Endothelial cell of umbilical vein (primary cell): ENCODE results near the gene AGTPBP1. TPM values are rescaled to one million over a fixed set of nuclear protein-coding genes. Genes with fewer than 3 reads are reported as not detected.

Source experiments
- BruUV-seq: library from RNA; stranded (reverse); fragments of 400-500 nt; replicated peaks from 2 replicates; lab custom pipeline; 2021; lab: Mats Ljungman, UMichigan
- CTCF ChIA-PET: fragments of 300-600, 350-600 bp; sonication (Branson Sonifier 250); formaldehyde crosslinking; loops from one replicate; lab custom pipeline; 2021; ENCODE audit warnings: antibody characterized with exemption, inconsistent platforms; lab: Charles Lee
- POLR2A ChIA-PET: fragments of 300-600, 350-600 bp; sonication (Branson Sonifier 250); formaldehyde crosslinking; loops from one replicate; lab custom pipeline; 2021; ENCODE audit warnings: antibody characterized with exemption, inconsistent platforms; lab: Charles Lee
- DNase-seq: peaks from one replicate; pipeline ENCODE4 v3.0.0-alpha.2; 2011; ENCODE audit warnings: low read depth, low spot score
- FAIRE-seq: peaks from 2 replicates; lab custom pipeline; 2011; peaks lifted over from hg19 to GRCh38; lab: Jason Lieb, UNC
- H2AFZ ChIP-seq: 2 replicates; pipeline ENCODE4 v1.6.0; 2012; ENCODE audit warnings: low read depth, low read length, control low read depth, inconsistent platforms
- H3K27ac ChIP-seq: 2 replicates; pipeline ENCODE4 v1.5.1; 2011; ENCODE audit warnings: low read depth, mild to moderate bottlenecking, control low read depth, low read length, moderate library complexity; ENCODE audit not compliant: insufficient read depth
- H3K27me3 ChIP-seq, 2 experiments: 2 replicates each; pipeline versions ENCODE4 v1.6.0 to v1.6.1; 2011; ENCODE audit warnings: low read length in 2 of 2, mixed read lengths in 1 of 2; ENCODE audit not compliant: control insufficient read depth in 2 of 2, insufficient read depth in 2 of 2
- H3K36me3 ChIP-seq, 2 experiments: 2 replicates in 1 of 2; 3 replicates in 1 of 2; pipeline ENCODE4 v1.5.1; 2011; ENCODE audit warnings: low read length in 2 of 2, mild to moderate bottlenecking in 1 of 2, moderate library complexity in 1 of 2; ENCODE audit not compliant: control insufficient read depth in 2 of 2, insufficient read depth in 2 of 2; ENCODE audit errors: extremely low read depth in 1 of 2
- H3K4me1 ChIP-seq: 3 replicates; pipeline ENCODE4 v1.5.1; 2011; ENCODE audit warnings: mild to moderate bottlenecking, low read length; ENCODE audit not compliant: control insufficient read depth, insufficient read depth; ENCODE audit errors: extremely low read depth
- H3K4me2 ChIP-seq: 2 replicates; pipeline ENCODE4 v1.6.1; 2011; ENCODE audit warnings: low read length, control low read depth, mixed read lengths; ENCODE audit not compliant: insufficient read depth
- H3K4me3 ChIP-seq, 3 experiments: fragments of 200-600 bp in 1 of 3; sonication (generic), shearing (Covaris generic) in 1 of 3; replicated peaks in 1 of 3; 2 replicates each; pipeline ENCODE4 v1.5.1; 2011 to 2016; ENCODE audit warnings: control low read depth in 3 of 3, low read length in 3 of 3, mild to moderate bottlenecking in 2 of 3, inconsistent platforms in 1 of 3, low read depth in 1 of 3, moderate library complexity in 1 of 3; ENCODE audit not compliant: insufficient read depth in 1 of 3
- H3K79me2 ChIP-seq: 2 replicates; pipeline ENCODE4 v1.6.0; 2012; ENCODE audit warnings: low read length, inconsistent platforms; ENCODE audit not compliant: control insufficient read depth, insufficient read depth
- H3K9ac ChIP-seq: replicated peaks from 2 replicates; pipeline ENCODE3; 2011; ENCODE audit warnings: low read length, control low read depth; ENCODE audit not compliant: insufficient read depth; ENCODE audit errors: extremely low read depth
- H3K9me1 ChIP-seq: replicated peaks from 3 replicates; pipeline ENCODE4 v1.6.0; 2011; ENCODE audit warnings: mild to moderate bottlenecking, low read length; ENCODE audit not compliant: control insufficient read depth, insufficient read depth; ENCODE audit errors: extremely low read depth
- H3K9me3 ChIP-seq: replicated peaks from 2 replicates; pipeline ENCODE4 v1.5.1; 2012; ENCODE audit warnings: low read length, inconsistent platforms; ENCODE audit not compliant: control insufficient read depth, insufficient read depth
- H4K20me1 ChIP-seq: replicated peaks from 2 replicates; pipeline ENCODE3; 2011; ENCODE audit warnings: mild to moderate bottlenecking, low read length; ENCODE audit not compliant: control insufficient read depth, insufficient read depth; ENCODE audit errors: extremely low read depth
- CTCF ChIP-seq, 2 donors: IDR thresholded peaks; 1 replicate in 1 of 2; 2 replicates in 1 of 2; pipeline ENCODE4 v1.5.1; 2011; ENCODE audit warnings: low read length in 2 of 2, mild to moderate bottlenecking in 2 of 2, moderate library complexity in 2 of 2, control low read depth in 1 of 2, inconsistent platforms in 1 of 2, low read depth in 1 of 2; ENCODE audit not compliant: insufficient read depth in 1 of 2; ENCODE audit errors: extremely low read depth in 1 of 2
- EZH2 ChIP-seq: IDR thresholded peaks from 2 replicates; pipeline ENCODE4 v1.6.1; 2012; ENCODE audit warnings: borderline replicate concordance, low read depth, mild to moderate bottlenecking, moderate library complexity, low read length, inconsistent platforms; ENCODE audit not compliant: severe bottlenecking
- FOS ChIP-seq: IDR thresholded peaks from 2 replicates; pipeline ENCODE4 v1.6.1; 2011; ENCODE audit warnings: mild to moderate bottlenecking, low read length, moderate library complexity, borderline replicate concordance; ENCODE audit not compliant: insufficient read depth
- GATA2 ChIP-seq: IDR thresholded peaks from 2 replicates; pipeline ENCODE4 v1.7.0; 2011; ENCODE audit warnings: low read depth, mild to moderate bottlenecking, moderate library complexity, mixed read lengths, low read length; ENCODE audit not compliant: insufficient read length, insufficient read depth
- JUN ChIP-seq: IDR thresholded peaks from 2 replicates; pipeline ENCODE4 v1.6.1; 2011; ENCODE audit warnings: borderline replicate concordance, low read depth; ENCODE audit not compliant: insufficient read length, insufficient read depth
- MYC ChIP-seq: IDR thresholded peaks from one replicate; pipeline ENCODE4 v1.6.1; 2011; ENCODE audit warnings: mild to moderate bottlenecking, low read depth, low read length
- POLR2A ChIP-seq: IDR thresholded peaks from 2 replicates; pipeline ENCODE4 v1.6.1; 2012; ENCODE audit warnings: low read depth, mild to moderate bottlenecking, control low read depth, low read length
- POLR2AphosphoS5 ChIP-seq: IDR thresholded peaks from 2 replicates; pipeline ENCODE4 v1.6.1; 2012; ENCODE audit warnings: low read depth, mild to moderate bottlenecking, control low read depth, low read length, moderate library complexity; ENCODE audit not compliant: insufficient read depth
- dilution Hi-C: fragments of 300-500 bp; cut with MboI; formaldehyde crosslinking; loops from one replicate; pipeline ENCODE4 v1.15.0; 2019; ENCODE audit warnings: low sequenced_read_pairs; ENCODE audit not compliant: extremely low pct_ligation_motif_present
- intact Hi-C: fragments of 100-400 bp; cut with micrococcal nuclease; formaldehyde crosslinking; loops from one replicate; pipeline ENCODE4 v1.10.0; 2022
- polyA plus RNA-seq, 4 experiments: library from polyadenylated mRNA; depleted of rRNA in 3 of 4; stranded (reverse) in 3 of 4; unstranded in 1 of 4; fragments of >200 nt; gene quantifications; 2 replicates each; pipeline versions ENCODE4 v1.2.1 to v1.2.3, GENCODE V29; 2011 to 2012; ENCODE audit warnings: missing spikeins in 1 of 4
- total RNA-seq: library from RNA; stranded (reverse); gene quantifications from 2 replicates; pipeline ENCODE4 v1.2.3, GENCODE V29; 2021
- TF ChIP-seq, protein P1 (sequence below): IDR thresholded peaks from 2 replicates; pipeline ENCODE4 v1.6.1; 2011; ENCODE audit not compliant: insufficient read depth, insufficient read length

AGTPBP1 gene
- total and polyA plus RNA-seq, 2 donors (not counting 3 experiments of a cell fraction or from before 2014, with no cell fraction given): 4.2 to 18.4 TPM

- Histone ChIP-seq H3K79me2 (no peaks in the 10 kb centered on the region), H2AFZ (no peak overlapping the region), H3K9me3 (no peaks in the 10 kb centered on the region), H3K9ac (no peak overlapping the region), H3K27ac (no peak overlapping the region), H3K9me1 (no peaks in the 10 kb centered on the region), H3K36me3 (no peaks in the 10 kb centered on the region), H3K4me1 (no peaks in the 10 kb centered on the region), H3K27me3 (no peaks in the 10 kb centered on the region), H3K4me3 (no peak overlapping the region), H4K20me1 (no peaks in the 10 kb centered on the region), H3K4me2 (no peak overlapping the region)
- ChIA-PET POLR2A (no interaction called here), CTCF (no interaction called here)
- dilution Hi-C loops (no loop called here), intact Hi-C loops (no loop called here)
- BruUV-seq: no TSS peak
- DNase-seq (no peak), FAIRE-seq (no peak)
- TF ChIP-seq, protein P1, sequence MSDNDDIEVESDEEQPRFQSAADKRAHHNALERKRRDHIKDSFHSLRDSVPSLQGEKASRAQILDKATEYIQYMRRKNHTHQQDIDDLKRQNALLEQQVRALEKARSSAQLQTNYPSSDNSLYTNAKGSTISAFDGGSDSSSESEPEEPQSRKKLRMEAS: no peak
- TF ChIP-seq JUN (no peak), POLR2A (no peak)
Measured at GRCh38 chr9:85553475-85553874, 188.3 kb downstream of the AGTPBP1 start.

DNA sequence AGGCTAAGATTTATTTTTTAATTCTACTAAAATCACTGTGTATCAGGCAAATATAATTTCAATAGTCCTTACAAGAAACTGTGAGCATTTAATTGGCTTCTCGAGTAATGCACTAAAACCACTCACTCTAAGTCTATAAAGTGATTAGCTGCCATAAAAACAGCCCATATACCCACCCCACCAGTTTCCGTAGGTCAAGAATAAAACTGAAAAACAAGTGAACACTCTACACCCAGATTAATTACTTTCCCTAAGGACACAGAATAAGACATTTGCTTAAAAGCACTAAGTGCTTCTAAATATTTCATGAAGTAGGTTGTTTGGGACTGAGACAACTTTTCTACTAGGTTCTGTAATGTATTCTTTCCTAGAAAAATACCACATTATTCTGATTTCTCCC lies 194.2 kb downstream of the AGTPBP1 start:
- no peaks in the 10 kb centered on the region for H3K36me3 ChIP-seq
- H4K20me1 ChIP-seq: no peaks in the 10 kb centered on the region
- dilution Hi-C loops (no loop called here), intact Hi-C loops (no loop called here)
- TF ChIP-seq GATA2 (no peak), POLR2A (no peak), EZH2 (no peak), FOS (no peak), CTCF (IDR thresholded peaks at IDR 0.05; ENCODE audit: extremely low read depth in 1 of 2, insufficient read depth in 1 of 2, low read depth in 1 of 2, low read length in 2 of 2) (no peak), JUN (no peak), POLR2AphosphoS5 (no peak), MYC (no peak)
- TF ChIP-seq, protein P1: no peak
- H3K9ac ChIP-seq: no peak overlapping the region
- CTCF ChIA-PET: no interaction called here
- POLR2A ChIA-PET: no interaction called here
- H3K4me3 ChIP-seq: no peak overlapping the region
- no peaks in the 10 kb centered on the region for H3K9me1 ChIP-seq
- H2AFZ ChIP-seq: no peak overlapping the region
- H3K9me3 ChIP-seq: no peaks in the 10 kb centered on the region
- H3K27ac ChIP-seq: no peak overlapping the region
- no peaks in the 10 kb centered on the region for H3K27me3 ChIP-seq
- FAIRE-seq (no peak), DNase-seq (no peak)
- no peaks in the 10 kb centered on the region for H3K79me2 ChIP-seq
- no peak overlapping the region for H3K4me2 ChIP-seq
- no TSS peak for BruUV-seq
- no peaks in the 10 kb centered on the region for H3K4me1 ChIP-seq
